GM13976 (cell line): ENCODE measurements around the gene PCSK2.

ENCODE experiments used
- DNase-seq: peaks from one replicate; pipeline ENCODE4 v3.0.0; 2012; ENCODE audit warnings: low spot score
- CTCF ChIP-seq: IDR thresholded peaks from 2 replicates; pipeline ENCODE4 v1.5.1; 2012; ENCODE audit warnings: borderline replicate concordance, mild to moderate bottlenecking; ENCODE audit not compliant: insufficient read depth; ENCODE audit errors: extremely low read depth, missing control alignments, control extremely low read depth
- in situ Hi-C: fragments of 300-500 bp; cut with MboI; formaldehyde crosslinking; loops from one replicate; pipeline ENCODE4 v1.12.0; 2022; ENCODE audit warnings: low sequenced_read_pairs, mixed read lengths, inconsistent platforms; ENCODE audit not compliant: unreplicated experiment

PCSK2 gene

GRCh38 chr20:17534077-17534476, 307.2 kb downstream of the PCSK2 start:
- in situ Hi-C loops = no loop called here
- TF ChIP-seq CTCF = no peak
- DNase-seq = no peak
